Cardiac muscle cell (in vitro differentiated cells and primary cell): ENCODE results near the gene SLC39A5. TPM values are rescaled to one million over a fixed set of nuclear protein-coding genes. Genes with fewer than 3 reads are reported as not detected.

Experiments used
- DNase-seq, 2 donors: peaks; one replicate each; pipeline versions ENCODE4 v3.0.0 to v3.0.0-alpha.2; 2010 to 2017; ENCODE audit warnings: low read depth in 1 of 2, low spot score in 1 of 2
- H3K27ac ChIP-seq: fragments of 200-600 bp; sonication (generic); 2 replicates; pipeline ENCODE4 v1.5.1; 2016
- H3K27me3 ChIP-seq: fragments of 200-600 bp; sonication (generic); 2 replicates; pipeline ENCODE4 v1.6.0; 2016; ENCODE audit warnings: control low read depth
- H3K36me3 ChIP-seq: fragments of 200-600 bp; sonication (generic); 2 replicates; pipeline ENCODE4 v1.5.1; 2016; ENCODE audit warnings: control low read depth
- H3K4me1 ChIP-seq: fragments of 200-600 bp; sonication (generic); 2 replicates; pipeline ENCODE4 v1.8.1; 2017; ENCODE audit warnings: low read depth, mild to moderate bottlenecking, mixed run types
- H3K4me3 ChIP-seq: fragments of 200-600 bp; sonication (generic); 2 replicates; pipeline ENCODE4 v1.5.1; 2016; ENCODE audit warnings: mild to moderate bottlenecking
- H3K9me3 ChIP-seq: fragments of 200-600 bp; sonication (generic); 2 replicates; pipeline ENCODE4 v1.5.1; 2017; ENCODE audit warnings: low read depth, mild to moderate bottlenecking, control low read depth
- polyA plus RNA-seq: library from polyadenylated mRNA; unstranded; fragments of >200 nt; fragmentation: Nextera tagmentation; extraction: Ambion mirVana; gene quantifications from 2 replicates; pipeline ENCODE4 v1.2.1, GENCODE V29; 2016
- total RNA-seq: library from RNA; depleted of rRNA; stranded (reverse); fragments of >200 nt; gene quantifications from 2 replicates; pipeline ENCODE4 v1.2.3, GENCODE V29; 2016
- TF ChIP-seq, protein P1 (sequence below): IDR thresholded peaks from 2 replicates; pipeline ENCODE4 v1.5.1; 2012; ENCODE audit warnings: low read depth, mild to moderate bottlenecking, low read length

Gene SLC39A5
- total and polyA plus RNA-seq, 2 experiments from 2014 or later: 1.0 TPM; not detected in 1

DNA sequence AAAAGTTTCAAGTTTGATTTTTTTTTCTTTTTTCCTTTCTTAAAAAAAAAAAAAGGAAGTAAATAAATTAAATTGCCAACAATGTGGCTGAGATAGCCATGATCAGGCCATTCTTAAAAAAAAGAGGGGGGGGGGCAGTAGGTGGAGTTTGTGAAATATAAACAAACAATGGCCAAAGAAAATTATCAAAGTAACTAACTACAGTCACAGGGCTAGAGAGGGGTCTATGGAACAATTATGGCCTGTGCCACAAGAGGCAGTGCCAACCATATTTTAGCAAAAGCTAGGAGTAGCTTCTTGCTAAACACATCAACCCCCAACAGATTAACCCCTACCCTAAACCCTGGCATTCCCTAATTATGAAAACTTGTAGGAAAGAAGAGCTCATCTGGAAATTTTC, 24.4 kb upstream of the SLC39A5 start:
- TF ChIP-seq, protein P1, sequence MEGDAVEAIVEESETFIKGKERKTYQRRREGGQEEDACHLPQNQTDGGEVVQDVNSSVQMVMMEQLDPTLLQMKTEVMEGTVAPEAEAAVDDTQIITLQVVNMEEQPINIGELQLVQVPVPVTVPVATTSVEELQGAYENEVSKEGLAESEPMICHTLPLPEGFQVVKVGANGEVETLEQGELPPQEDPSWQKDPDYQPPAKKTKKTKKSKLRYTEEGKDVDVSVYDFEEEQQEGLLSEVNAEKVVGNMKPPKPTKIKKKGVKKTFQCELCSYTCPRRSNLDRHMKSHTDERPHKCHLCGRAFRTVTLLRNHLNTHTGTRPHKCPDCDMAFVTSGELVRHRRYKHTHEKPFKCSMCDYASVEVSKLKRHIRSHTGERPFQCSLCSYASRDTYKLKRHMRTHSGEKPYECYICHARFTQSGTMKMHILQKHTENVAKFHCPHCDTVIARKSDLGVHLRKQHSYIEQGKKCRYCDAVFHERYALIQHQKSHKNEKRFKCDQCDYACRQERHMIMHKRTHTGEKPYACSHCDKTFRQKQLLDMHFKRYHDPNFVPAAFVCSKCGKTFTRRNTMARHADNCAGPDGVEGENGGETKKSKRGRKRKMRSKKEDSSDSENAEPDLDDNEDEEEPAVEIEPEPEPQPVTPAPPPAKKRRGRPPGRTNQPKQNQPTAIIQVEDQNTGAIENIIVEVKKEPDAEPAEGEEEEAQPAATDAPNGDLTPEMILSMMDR: peak; percentile 8
- no peaks in the 10 kb centered on the region for H3K9me3 ChIP-seq
- H3K27ac ChIP-seq: no peak overlapping the region
- H3K4me1 ChIP-seq: no peaks in the 10 kb centered on the region
- H3K27me3 ChIP-seq: no peaks in the 10 kb centered on the region
- DNase-seq: no peak
- H3K4me3 ChIP-seq: no peak overlapping the region
- peaks cover 31% of the 10 kb centered on the region for H3K36me3 ChIP-seq

DNA sequence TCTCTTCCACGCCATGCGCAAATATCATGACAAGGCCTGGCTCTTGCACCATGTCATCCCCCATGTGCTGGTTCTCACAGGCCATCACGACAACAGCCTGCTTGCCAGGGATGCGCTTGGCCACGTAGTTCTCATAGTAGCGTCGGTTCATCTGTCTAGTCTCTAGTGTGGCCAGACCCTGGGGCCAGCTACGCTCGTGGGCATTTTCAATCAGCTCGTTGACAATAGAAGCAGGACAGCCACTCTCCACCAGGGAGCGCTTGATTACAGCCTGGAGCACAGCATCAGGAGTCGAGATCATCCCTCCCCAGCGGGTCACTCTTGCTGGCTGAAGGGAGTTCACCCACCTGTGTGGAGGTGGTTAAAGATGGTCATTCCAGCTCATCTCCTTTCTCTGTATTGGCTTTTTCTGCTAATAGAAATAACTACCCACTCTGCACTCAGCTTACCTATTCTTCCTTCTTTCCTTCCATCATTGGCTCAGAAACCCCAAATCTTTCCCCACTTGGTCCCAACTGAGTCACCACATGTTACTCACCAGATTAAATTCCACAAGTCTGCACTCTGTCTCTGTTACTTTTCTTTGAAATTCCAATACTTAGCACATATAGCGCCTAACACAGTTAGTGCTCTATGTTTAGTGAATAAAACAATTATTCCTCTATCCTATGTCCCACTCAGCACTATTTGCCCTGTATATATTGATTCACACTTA, 23.2 kb upstream of the SLC39A5 start:
- H3K27ac ChIP-seq: peak overlapping the region; percentile 37
- DNase-seq: peak; percentile 64 to 67

DNA sequence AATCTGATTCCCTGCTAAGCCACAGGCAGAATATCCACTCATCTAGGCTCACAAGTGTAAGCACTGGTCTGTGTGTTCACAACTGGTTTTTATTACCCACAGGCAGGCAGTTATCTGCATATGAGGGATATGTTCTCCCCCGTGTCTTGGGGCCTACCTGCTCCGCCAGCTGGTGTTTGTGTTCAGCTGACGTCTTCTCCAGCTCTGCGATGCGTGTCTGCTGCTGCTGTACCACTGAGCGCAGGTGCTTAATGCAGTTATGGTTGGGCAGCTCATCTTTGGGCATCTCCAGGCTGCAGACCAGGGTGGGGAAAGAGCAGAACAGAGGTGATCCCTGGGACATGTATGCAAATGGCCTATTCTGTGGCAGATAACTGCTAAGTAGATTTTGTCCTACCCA, 21.8 kb upstream of the SLC39A5 start:
- Histone ChIP-seq H3K9me3 (no peaks in the 10 kb centered on the region), H3K27ac (peak overlapping the region; percentile 37), H3K4me1 (no peaks in the 10 kb centered on the region), H3K4me3 (no peak overlapping the region), H3K27me3 (no peaks in the 10 kb centered on the region), H3K36me3 (peaks cover 54% of the 10 kb centered on the region)
- TF ChIP-seq, protein P1: no peak
- DNase-seq: no peak

More for the DNA sequence above, 23.2 kb upstream of the SLC39A5 start:
- no peaks in the 10 kb centered on the region for H3K9me3 ChIP-seq
- H3K4me3 ChIP-seq: no peak overlapping the region
- TF ChIP-seq, protein P1: peak; percentile 72
- peaks cover 40% of the 10 kb centered on the region for H3K36me3 ChIP-seq
- no peaks in the 10 kb centered on the region for H3K4me1 ChIP-seq
- no peaks in the 10 kb centered on the region for H3K27me3 ChIP-seq

DNA sequence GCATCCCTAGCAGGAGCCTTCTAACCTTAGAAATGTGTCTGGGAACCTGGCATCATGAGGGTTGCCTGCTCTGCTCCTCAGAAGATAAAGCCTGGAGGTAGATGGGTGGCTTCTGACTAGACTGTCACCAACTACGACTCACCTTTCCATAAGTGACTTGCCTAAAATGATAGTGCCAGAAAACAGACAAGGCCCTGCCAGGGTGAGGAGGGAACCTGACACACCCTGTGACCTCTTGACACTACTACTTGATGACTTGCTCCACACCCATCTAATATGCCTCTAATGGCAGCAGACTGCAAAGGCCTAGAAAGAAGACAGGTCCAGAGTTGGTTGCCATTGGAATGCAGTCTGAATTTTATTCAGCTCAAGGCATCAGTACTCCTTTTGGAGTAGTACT, 17.5 kb upstream of the SLC39A5 start:
- Histone ChIP-seq H3K4me3 (no peak overlapping the region), H3K27me3 (no peaks in the 10 kb centered on the region), H3K9me3 (no peaks in the 10 kb centered on the region), H3K36me3 (peaks cover 65% of the 10 kb centered on the region), H3K27ac (no peak overlapping the region), H3K4me1 (no peaks in the 10 kb centered on the region)
- no peak for DNase-seq
- TF ChIP-seq, protein P1: no peak

DNA sequence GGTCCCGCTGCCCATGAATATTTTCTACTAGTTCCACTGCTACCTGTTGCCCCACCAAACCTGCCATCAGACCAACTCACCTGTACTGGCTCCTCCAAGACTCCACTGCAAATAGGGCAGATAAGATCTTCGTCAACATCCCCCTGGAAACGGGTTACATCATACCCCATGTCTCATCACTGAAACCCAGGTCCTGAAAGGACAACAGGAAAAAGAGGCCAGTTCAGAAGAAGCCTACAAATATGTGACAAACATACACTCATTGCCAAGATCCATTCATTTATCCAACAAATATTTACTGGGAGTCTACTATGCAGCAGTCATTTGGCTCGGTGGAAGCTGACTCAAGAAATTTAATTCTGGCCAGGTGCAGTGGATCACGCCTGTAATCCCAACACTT, 16.0 kb upstream of the SLC39A5 start:
- TF ChIP-seq, protein P1: no peak
- Histone ChIP-seq H3K4me3 (no peak overlapping the region), H3K36me3 (peaks cover 57% of the 10 kb centered on the region), H3K27me3 (no peaks in the 10 kb centered on the region), H3K27ac (no peak overlapping the region), H3K9me3 (no peaks in the 10 kb centered on the region), H3K4me1 (no peaks in the 10 kb centered on the region)
- no peak for DNase-seq
